ENCODE results near the gene LRRC70.
"Not testable (repeated sequence)": the region's sequence is repeated elsewhere in the genome, so short reads cannot be mapped to it uniquely, and the experiment has no call there.

Gene LRRC70

DNA sequence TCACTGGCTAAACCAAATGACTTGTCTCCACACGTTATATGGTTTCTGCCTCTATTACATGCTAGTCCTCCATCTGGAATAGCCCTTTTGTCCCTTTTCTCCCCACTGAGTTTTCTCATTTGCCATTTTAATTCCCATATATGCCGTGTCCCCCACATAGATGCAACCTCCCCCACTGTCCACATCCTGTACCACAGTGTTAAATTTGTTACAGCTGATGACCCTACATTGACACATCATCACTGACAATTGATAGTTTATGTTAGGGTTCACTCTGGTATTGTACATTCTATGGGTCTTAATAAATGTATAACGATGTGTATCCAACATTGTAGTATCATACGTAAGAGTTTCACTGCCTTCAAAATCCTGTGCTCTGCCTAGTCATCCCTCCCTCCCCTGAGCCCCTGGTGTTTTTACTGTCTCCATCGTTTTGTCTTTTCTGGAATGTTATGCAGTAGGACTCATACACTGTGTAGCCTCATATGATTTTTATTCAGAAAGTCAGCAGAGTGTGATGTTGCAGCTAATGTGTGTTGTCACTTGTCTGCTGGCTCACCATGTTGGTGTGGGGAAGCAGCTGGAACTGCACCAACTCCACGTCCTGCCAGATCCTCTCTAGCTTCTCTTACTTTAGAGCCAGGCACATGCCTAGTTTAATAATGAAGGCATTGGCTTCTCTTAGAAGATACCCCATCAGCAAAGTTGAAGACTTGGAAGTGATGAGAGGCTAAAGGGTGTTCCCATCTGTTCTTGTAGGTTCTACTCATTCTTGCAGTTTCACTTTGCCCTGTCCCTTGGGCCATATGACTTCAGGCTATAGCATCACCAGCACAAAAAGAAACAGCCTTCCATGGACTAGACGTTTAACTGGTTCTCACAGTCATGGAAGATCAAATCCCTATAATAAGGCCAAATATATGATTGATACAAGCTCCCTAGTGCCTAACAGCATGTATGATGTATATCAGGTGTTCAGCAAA is 30.2 kb downstream of the LRRC70 start:
- no peak for ATAC-seq

DNA sequence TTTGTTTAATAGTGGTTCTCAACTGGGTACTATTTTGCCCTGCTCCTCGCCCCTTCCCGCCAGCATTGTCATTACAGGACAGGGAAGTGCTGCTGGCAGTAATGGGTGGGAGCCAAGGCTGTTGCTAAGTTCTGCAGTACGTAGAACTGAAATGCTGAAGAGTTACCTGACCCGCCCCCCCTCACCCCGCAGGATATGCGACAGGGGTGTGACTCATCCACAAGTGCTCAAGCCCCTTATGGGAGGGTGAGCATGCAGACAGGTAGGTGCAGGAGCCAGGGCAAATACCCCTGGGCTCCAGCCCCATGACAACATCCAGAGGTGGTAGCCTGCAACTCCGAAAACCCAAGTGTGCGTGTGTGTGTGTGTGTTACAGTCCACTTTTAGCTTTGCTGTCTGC is 35.7 kb downstream of the LRRC70 start:
- ATAC-seq, result no peak

- ATAC-seq, result no peak
These were observed 38.1 kb downstream of the LRRC70 start for GRCh38 chr5:62616615-62617277.

DNA sequence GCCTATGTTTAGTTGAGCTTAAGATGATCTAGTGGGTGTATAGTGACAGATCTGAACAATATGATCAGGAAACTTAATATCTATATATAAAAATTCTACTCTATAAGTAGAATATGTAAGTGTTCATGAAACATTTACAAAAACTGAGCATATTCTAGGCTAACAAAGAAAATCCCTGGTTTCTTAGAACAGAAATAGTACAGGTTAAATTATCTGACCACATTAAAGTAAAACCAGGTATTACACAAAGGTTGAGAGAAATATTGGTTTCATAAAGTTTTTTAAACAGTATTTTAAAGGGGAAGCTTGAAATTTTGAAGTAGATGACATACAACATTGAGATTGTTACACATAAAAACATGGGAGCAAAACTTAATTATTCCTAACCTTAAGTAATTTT is 39.3 kb downstream of the LRRC70 start:
- no peak for ATAC-seq

DNA sequence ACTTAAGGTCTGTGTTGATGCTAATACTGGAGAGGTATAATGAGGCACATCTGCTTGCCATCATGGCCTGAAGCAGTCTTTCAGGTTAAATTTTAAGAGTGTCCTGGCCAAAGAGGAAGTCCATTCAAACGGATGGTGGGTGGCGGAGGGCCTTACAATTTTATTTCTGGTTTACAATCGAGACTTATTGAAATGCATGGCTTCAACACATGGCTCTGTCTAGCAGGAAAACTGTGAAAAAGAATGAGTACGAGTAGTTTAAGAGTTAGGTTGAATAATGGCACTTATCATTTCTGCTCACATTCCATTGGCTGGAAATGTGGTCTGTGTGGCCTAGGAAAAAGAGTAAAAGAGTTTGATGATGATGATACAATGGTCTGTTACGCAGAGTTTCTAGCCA is 42.1 kb downstream of the LRRC70 start:
- ATAC-seq, result no peak

DNA sequence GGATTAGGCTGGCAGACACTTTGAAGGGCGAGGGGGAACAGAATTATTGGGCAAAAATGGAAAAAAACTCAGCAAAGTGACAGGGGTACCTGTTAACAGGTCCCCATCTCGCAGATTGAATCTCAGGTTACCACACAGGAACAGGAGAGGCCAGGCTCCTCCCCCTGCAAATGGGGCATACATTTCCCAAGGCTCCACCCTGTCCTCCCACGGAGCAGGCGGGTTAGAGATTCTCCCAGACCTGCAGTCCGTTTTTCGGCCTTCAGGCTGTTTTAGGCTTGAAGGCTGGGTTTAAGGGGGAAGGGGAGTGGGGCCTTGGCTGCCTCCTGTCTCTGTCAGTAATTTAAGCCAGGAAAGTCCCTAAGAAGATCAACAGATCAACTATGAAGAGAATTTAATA is 42.7 kb downstream of the LRRC70 start:
- ATAC-seq, result no peak

GRCh38 chr5:62623271-62623670 is 44.7 kb downstream of the LRRC70 start:
- ATAC-seq, result no peak

DNA sequence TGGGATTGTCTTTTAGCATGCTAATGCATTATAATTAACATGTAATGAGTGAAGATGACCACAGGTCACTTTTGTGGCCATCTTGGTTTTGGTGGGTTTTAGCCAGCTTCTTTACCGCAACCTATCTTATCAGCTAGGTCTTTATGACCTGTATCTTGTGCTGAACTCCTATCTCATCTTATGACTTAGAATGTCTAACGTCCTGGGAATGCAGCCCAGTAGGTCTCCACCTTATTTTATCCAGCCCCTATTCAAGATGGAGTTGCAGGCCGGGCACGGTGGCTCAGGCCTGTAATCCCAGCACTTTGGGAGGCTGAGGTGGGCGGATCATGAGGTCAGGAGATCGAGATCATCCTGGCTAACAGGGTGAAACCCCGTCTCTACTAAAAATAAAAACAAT is 45.8 kb downstream of the LRRC70 start:
- not testable (repeated sequence) for ATAC-seq

DNA sequence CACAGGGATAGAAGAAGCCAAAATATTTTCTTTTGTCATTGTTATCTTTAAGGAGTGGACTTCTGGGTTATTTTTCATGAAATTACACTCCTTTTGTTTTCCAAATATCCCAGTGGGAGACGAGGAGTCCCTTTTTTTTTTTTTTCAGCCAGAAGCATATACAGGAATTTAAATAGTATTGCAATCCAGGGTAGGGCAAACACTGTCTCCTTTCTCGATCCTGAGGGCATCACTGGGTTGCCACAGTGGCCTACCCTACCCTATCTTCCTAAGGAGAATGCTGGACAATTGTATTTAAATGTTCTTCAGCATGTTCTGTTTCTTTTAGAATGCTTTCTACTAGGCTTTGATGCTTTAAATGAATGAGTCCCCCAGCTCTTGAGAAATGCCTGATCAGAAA is 47.9 kb downstream of the LRRC70 start:
- no peak for ATAC-seq

DNA sequence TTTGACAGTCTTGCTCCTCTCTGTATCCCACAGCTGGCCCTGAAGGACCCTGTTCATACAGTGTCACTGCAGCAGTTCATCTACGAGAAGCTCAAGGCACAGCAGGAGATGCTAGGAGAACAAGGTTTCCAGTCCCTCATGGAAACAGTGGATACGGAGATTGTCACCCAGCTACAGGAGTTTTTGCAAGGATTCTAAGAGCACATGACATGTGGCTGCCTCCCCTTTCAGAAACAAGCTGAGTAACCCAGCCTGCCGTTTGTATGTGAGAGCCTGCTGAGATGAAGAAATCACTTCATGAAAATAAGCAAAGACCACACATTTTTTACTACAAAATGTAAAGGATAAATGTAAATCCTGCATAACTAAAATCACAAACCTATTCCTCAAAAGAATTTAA is 48.5 kb downstream of the LRRC70 start:
- no peak for ATAC-seq

GRCh38 chr5:62627901-62628300 is 49.3 kb downstream of the LRRC70 start:
- ATAC-seq, result no peak
